Endothelial cell of umbilical vein (primary cell): ENCODE measurements around the gene ZNF697. TPM values are rescaled to one million over a fixed set of nuclear protein-coding genes. Genes with fewer than 3 reads are reported as not detected.

Experiments
- BruUV-seq: library from RNA; stranded (reverse); fragments of 400-500 nt; replicated peaks from 2 replicates; lab custom pipeline; 2021; lab: Mats Ljungman, UMichigan
- CTCF ChIA-PET: fragments of 300-600, 350-600 bp; sonication (Branson Sonifier 250); formaldehyde crosslinking; loops from one replicate; lab custom pipeline; 2021; ENCODE audit warnings: antibody characterized with exemption, inconsistent platforms; lab: Charles Lee
- POLR2A ChIA-PET: fragments of 300-600, 350-600 bp; sonication (Branson Sonifier 250); formaldehyde crosslinking; loops from one replicate; lab custom pipeline; 2021; ENCODE audit warnings: antibody characterized with exemption, inconsistent platforms; lab: Charles Lee
- DNase-seq: peaks from one replicate; pipeline ENCODE4 v3.0.0-alpha.2; 2011; ENCODE audit warnings: low read depth, low spot score
- FAIRE-seq: peaks from 2 replicates; lab custom pipeline; 2011; peaks lifted over from hg19 to GRCh38; lab: Jason Lieb, UNC
- H2AFZ ChIP-seq: 2 replicates; pipeline ENCODE4 v1.6.0; 2012; ENCODE audit warnings: low read depth, low read length, control low read depth, inconsistent platforms
- H3K27ac ChIP-seq: 2 replicates; pipeline ENCODE4 v1.5.1; 2011; ENCODE audit warnings: low read depth, mild to moderate bottlenecking, control low read depth, low read length, moderate library complexity; ENCODE audit not compliant: insufficient read depth
- H3K27me3 ChIP-seq, 2 experiments: 2 replicates each; pipeline versions ENCODE4 v1.6.0 to v1.6.1; 2011; ENCODE audit warnings: low read length in 2 of 2, mixed read lengths in 1 of 2; ENCODE audit not compliant: control insufficient read depth in 2 of 2, insufficient read depth in 2 of 2
- H3K36me3 ChIP-seq, 2 experiments: 2 replicates in 1 of 2; 3 replicates in 1 of 2; pipeline ENCODE4 v1.5.1; 2011; ENCODE audit warnings: low read length in 2 of 2, mild to moderate bottlenecking in 1 of 2, moderate library complexity in 1 of 2; ENCODE audit not compliant: control insufficient read depth in 2 of 2, insufficient read depth in 2 of 2; ENCODE audit errors: extremely low read depth in 1 of 2
- H3K4me1 ChIP-seq: 3 replicates; pipeline ENCODE4 v1.5.1; 2011; ENCODE audit warnings: mild to moderate bottlenecking, low read length; ENCODE audit not compliant: control insufficient read depth, insufficient read depth; ENCODE audit errors: extremely low read depth
- H3K4me2 ChIP-seq: 2 replicates; pipeline ENCODE4 v1.6.1; 2011; ENCODE audit warnings: low read length, control low read depth, mixed read lengths; ENCODE audit not compliant: insufficient read depth
- H3K4me3 ChIP-seq, 3 experiments: fragments of 200-600 bp in 1 of 3; sonication (generic), shearing (Covaris generic) in 1 of 3; replicated peaks in 1 of 3; 2 replicates each; pipeline ENCODE4 v1.5.1; 2011 to 2016; ENCODE audit warnings: control low read depth in 3 of 3, low read length in 3 of 3, mild to moderate bottlenecking in 2 of 3, inconsistent platforms in 1 of 3, low read depth in 1 of 3, moderate library complexity in 1 of 3; ENCODE audit not compliant: insufficient read depth in 1 of 3
- H3K79me2 ChIP-seq: 2 replicates; pipeline ENCODE4 v1.6.0; 2012; ENCODE audit warnings: low read length, inconsistent platforms; ENCODE audit not compliant: control insufficient read depth, insufficient read depth
- H3K9ac ChIP-seq: replicated peaks from 2 replicates; pipeline ENCODE3; 2011; ENCODE audit warnings: low read length, control low read depth; ENCODE audit not compliant: insufficient read depth; ENCODE audit errors: extremely low read depth
- H3K9me1 ChIP-seq: replicated peaks from 3 replicates; pipeline ENCODE4 v1.6.0; 2011; ENCODE audit warnings: mild to moderate bottlenecking, low read length; ENCODE audit not compliant: control insufficient read depth, insufficient read depth; ENCODE audit errors: extremely low read depth
- H3K9me3 ChIP-seq: replicated peaks from 2 replicates; pipeline ENCODE4 v1.5.1; 2012; ENCODE audit warnings: low read length, inconsistent platforms; ENCODE audit not compliant: control insufficient read depth, insufficient read depth
- H4K20me1 ChIP-seq: replicated peaks from 2 replicates; pipeline ENCODE3; 2011; ENCODE audit warnings: mild to moderate bottlenecking, low read length; ENCODE audit not compliant: control insufficient read depth, insufficient read depth; ENCODE audit errors: extremely low read depth
- CTCF ChIP-seq, 2 donors: IDR thresholded peaks; 1 replicate in 1 of 2; 2 replicates in 1 of 2; pipeline ENCODE4 v1.5.1; 2011; ENCODE audit warnings: low read length in 2 of 2, mild to moderate bottlenecking in 2 of 2, moderate library complexity in 2 of 2, control low read depth in 1 of 2, inconsistent platforms in 1 of 2, low read depth in 1 of 2; ENCODE audit not compliant: insufficient read depth in 1 of 2; ENCODE audit errors: extremely low read depth in 1 of 2
- GATA2 ChIP-seq: IDR thresholded peaks from 2 replicates; pipeline ENCODE4 v1.7.0; 2011; ENCODE audit warnings: low read depth, mild to moderate bottlenecking, moderate library complexity, mixed read lengths, low read length; ENCODE audit not compliant: insufficient read length, insufficient read depth
- JUN ChIP-seq: IDR thresholded peaks from 2 replicates; pipeline ENCODE4 v1.6.1; 2011; ENCODE audit warnings: borderline replicate concordance, low read depth; ENCODE audit not compliant: insufficient read length, insufficient read depth
- MAX ChIP-seq: IDR thresholded peaks from 2 replicates; pipeline ENCODE4 v1.6.1; 2011; ENCODE audit not compliant: insufficient read depth, insufficient read length
- POLR2A ChIP-seq: IDR thresholded peaks from 2 replicates; pipeline ENCODE4 v1.6.1; 2012; ENCODE audit warnings: low read depth, mild to moderate bottlenecking, control low read depth, low read length
- POLR2AphosphoS5 ChIP-seq: IDR thresholded peaks from 2 replicates; pipeline ENCODE4 v1.6.1; 2012; ENCODE audit warnings: low read depth, mild to moderate bottlenecking, control low read depth, low read length, moderate library complexity; ENCODE audit not compliant: insufficient read depth
- dilution Hi-C: fragments of 300-500 bp; cut with MboI; formaldehyde crosslinking; loops from one replicate; pipeline ENCODE4 v1.15.0; 2019; ENCODE audit warnings: low sequenced_read_pairs; ENCODE audit not compliant: extremely low pct_ligation_motif_present
- intact Hi-C: fragments of 100-400 bp; cut with micrococcal nuclease; formaldehyde crosslinking; loops from one replicate; pipeline ENCODE4 v1.10.0; 2022
- polyA plus RNA-seq, 4 experiments: library from polyadenylated mRNA; depleted of rRNA in 3 of 4; stranded (reverse) in 3 of 4; unstranded in 1 of 4; fragments of >200 nt; gene quantifications; 2 replicates each; pipeline versions ENCODE4 v1.2.1 to v1.2.3, GENCODE V29; 2011 to 2012; ENCODE audit warnings: missing spikeins in 1 of 4
- total RNA-seq: library from RNA; stranded (reverse); gene quantifications from 2 replicates; pipeline ENCODE4 v1.2.3, GENCODE V29; 2021

ZNF697 gene
- total and polyA plus RNA-seq, 2 donors (not counting 3 experiments of a cell fraction or from before 2014, with no cell fraction given) = 6.2 to 14.1 TPM

GRCh38 chr1:119662034-119662437 is 14.0 kb upstream of the ZNF697 start:
- intact Hi-C loops = no loop called here
- FAIRE-seq = no peak

More at GRCh38 chr1:119662034-119662437, 14.0 kb upstream of the ZNF697 start:
- H3K9me1 ChIP-seq = no peaks in the 10 kb centered on the region
- no peaks in the 10 kb centered on the region for H3K4me1 ChIP-seq
- H3K27me3 ChIP-seq = no peaks in the 10 kb centered on the region
- TF ChIP-seq MAX (no peak), GATA2 (no peak), POLR2AphosphoS5 (no peak), CTCF (IDR thresholded peaks at IDR 0.05; ENCODE audit: extremely low read depth in 1 of 2, insufficient read depth in 1 of 2, low read depth in 1 of 2, low read length in 2 of 2) (no peak), JUN (no peak), POLR2A (no peak)
- H3K27ac ChIP-seq = no peak overlapping the region
- no peak overlapping the region for H3K4me3 ChIP-seq
- no peak overlapping the region for H2AFZ ChIP-seq
- no peak overlapping the region for H3K4me2 ChIP-seq
- no peak overlapping the region for H3K9ac ChIP-seq
- DNase-seq = no peak
- ChIA-PET POLR2A (interaction anchor here (1.3 kb wide), 1 partner anchor 48 kb away, joined by 3 read pairs; no protein-coding TSS in a partner anchor), CTCF (interaction anchor here (1.0 to 7.2 kb wide), 8 partner anchors 9 to 51 kb away, joined by 3 to 75 read pairs (median 22); partner anchors contain the start of gene ZNF697)
- no peaks in the 10 kb centered on the region for H3K36me3 ChIP-seq
- H3K9me3 ChIP-seq = no peaks in the 10 kb centered on the region
- no peaks in the 10 kb centered on the region for H3K79me2 ChIP-seq
- H4K20me1 ChIP-seq = no peaks in the 10 kb centered on the region
- dilution Hi-C loops = no loop called here
- no TSS peak for BruUV-seq
